SK-N-SH (cell line): ENCODE data around the gene GPATCH4.

ENCODE experiments used
- CTCF ChIP-seq: fragments of 200-600 bp; sonication (generic); IDR thresholded peaks from 2 replicates; pipeline ENCODE4 v1.6.1; 2017; ENCODE audit warnings: antibody characterized with exemption, mild to moderate bottlenecking, moderate library complexity
- EP300 ChIP-seq, 2 experiments: IDR thresholded peaks; 2 replicates each; pipeline versions ENCODE4 v1.4.0 to v1.6.1; 2012; ENCODE audit warnings: borderline replicate concordance in 1 of 2, low read depth in 1 of 2, low read length in 1 of 2
- EZH2phosphoT487 ChIP-seq: fragments of 200-600 bp; sonication (generic); IDR thresholded peaks from 2 replicates; pipeline ENCODE4 v1.6.1; 2017; ENCODE audit warnings: low read depth, mixed run types, mild to moderate bottlenecking, antibody characterized with exemption, moderate library complexity, borderline replicate concordance
- FOSL2 ChIP-seq: IDR thresholded peaks from 2 replicates; pipeline ENCODE4 v1.4.0; 2012; ENCODE audit warnings: low read depth, mild to moderate bottlenecking, moderate library complexity, borderline replicate concordance
- FOXM1 ChIP-seq: IDR thresholded peaks from 2 replicates; pipeline ENCODE4 v1.4.0; 2012; ENCODE audit warnings: low read depth, mild to moderate bottlenecking
- GABPA ChIP-seq: IDR thresholded peaks from 2 replicates; pipeline ENCODE4 v1.4.0; 2012; ENCODE audit warnings: low read depth, mild to moderate bottlenecking
- MAX ChIP-seq: IDR thresholded peaks from 2 replicates; pipeline ENCODE4 v1.4.0; 2012; ENCODE audit warnings: low read depth
- PBX3 ChIP-seq: IDR thresholded peaks from 2 replicates; pipeline ENCODE4; 2012
- POLR2AphosphoS5 ChIP-seq: IDR thresholded peaks from 2 replicates; pipeline ENCODE4 v1.6.1; 2012; ENCODE audit warnings: low read depth, low read length
- SIN3A ChIP-seq: IDR thresholded peaks from 2 replicates; pipeline ENCODE4 v1.6.1; 2012; ENCODE audit warnings: low read depth, mild to moderate bottlenecking, low read length, moderate library complexity, borderline replicate concordance
- TCF12 ChIP-seq: IDR thresholded peaks from 2 replicates; pipeline ENCODE4 v1.4.0; 2012
- TEAD4 ChIP-seq: IDR thresholded peaks from 2 replicates; pipeline ENCODE4 v1.4.0; 2012; ENCODE audit warnings: mild to moderate bottlenecking, borderline replicate concordance; ENCODE audit not compliant: insufficient read depth
- USF2 ChIP-seq: fragments of 150-350 bp; IDR thresholded peaks from 2 replicates; pipeline ENCODE4 v1.6.1; 2017; ENCODE audit warnings: antibody characterized with exemption, low read length, low read depth, borderline replicate concordance
- YY1 ChIP-seq: IDR thresholded peaks from 2 replicates; pipeline ENCODE4 v1.4.0; 2012; ENCODE audit warnings: low read depth, mild to moderate bottlenecking

- TF ChIP-seq USF2, result no peak
- no peak for TF ChIP-seq CTCF
- no peak for TF ChIP-seq POLR2AphosphoS5
- TF ChIP-seq MAX, result no peak
- no peak for TF ChIP-seq EZH2phosphoT487
- TF ChIP-seq FOSL2, result no peak
- no peak for TF ChIP-seq TEAD4
- TF ChIP-seq GABPA, result no peak
- no peak for TF ChIP-seq EP300 (IDR thresholded peaks at IDR 0.05; ENCODE audit: borderline replicate concordance in 1 of 2, low read depth in 1 of 2, low read length in 1 of 2)
- no peak for TF ChIP-seq PBX3
- TF ChIP-seq YY1, result no peak
- TF ChIP-seq TCF12, result no peak
- no peak for TF ChIP-seq FOXM1
- TF ChIP-seq SIN3A, result no peak
These were observed 42.0 kb downstream of the GPATCH4 start for GRCh38 chr1:156559086-156559796.
